ENCODE data around the gene CCDC171.
"Not testable (repeated sequence)": the region's sequence is repeated elsewhere in the genome, so short reads cannot be mapped to it uniquely, and the experiment has no call there.

The CCDC171 gene

DNA sequence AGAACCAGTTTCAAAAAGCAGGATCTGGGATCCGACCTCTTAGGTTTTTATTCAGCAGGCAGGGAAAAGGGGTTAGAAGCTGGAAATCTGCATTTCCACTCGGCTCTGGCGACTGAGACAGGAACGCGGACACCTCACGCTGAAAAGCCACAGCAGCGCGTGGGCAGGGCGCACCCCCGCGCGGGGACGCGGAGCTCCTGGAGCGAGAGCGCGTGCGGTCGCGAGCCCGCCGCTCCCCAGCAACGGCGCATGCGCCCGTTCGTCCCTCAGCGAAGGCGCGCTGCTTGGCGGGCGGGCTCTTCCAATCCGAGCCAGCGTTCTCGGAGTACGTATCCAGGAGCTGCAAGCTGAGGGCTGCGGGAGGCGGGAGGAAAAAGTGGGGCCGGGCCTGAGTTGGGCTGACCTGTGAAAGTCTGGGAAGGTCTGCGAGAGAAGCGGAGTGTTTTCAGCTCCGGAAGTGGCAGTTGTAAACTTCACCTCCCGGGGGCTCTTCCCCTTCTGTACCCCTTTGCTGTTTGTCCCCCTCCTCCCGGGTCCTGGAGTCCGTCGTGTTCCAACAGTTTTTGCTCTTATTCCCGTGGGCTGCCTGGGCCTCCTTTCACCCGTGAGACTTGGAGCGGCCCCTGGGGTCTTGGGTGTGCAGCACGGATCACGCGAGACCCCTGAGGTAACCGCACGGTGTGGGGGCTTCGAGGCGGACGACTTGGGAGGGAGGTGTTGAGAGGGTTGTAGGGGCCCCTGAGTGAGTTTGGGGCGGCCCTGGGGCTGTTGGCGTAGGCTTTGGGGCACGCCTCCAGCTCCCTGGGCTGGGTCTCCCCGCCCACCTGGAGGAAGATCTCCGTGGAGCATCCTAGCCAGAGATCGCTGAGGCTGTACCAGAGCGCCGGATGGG lies at the start of gene CCDC171:
CCDC171 (plus strand) TSS at position 408 of the 892 bp plus-strand sequence. CDS start 11,046 bp downstream, outside the sequence.
- peak; percentile 61 to 79 for DNase-seq (ENCODE audit: low read depth in 1 of 2, low spot score in 1 of 2)

DNA sequence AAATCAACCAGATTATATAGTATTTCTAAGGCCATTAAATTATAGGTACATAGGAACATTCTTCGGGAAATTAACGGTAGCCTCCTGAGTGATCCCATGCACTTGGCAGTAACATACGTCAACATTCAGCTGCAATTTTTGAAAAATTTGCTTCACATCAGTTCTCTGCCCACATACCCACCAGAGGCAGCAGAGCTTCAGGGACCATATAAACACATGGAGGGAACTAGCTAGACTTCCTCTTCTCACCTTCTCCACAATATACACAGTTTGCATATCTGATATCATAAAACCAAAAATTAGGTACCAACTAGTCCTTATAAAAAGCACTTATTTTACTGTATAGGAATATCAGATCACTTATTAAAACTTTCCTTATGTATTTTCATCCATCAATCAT lies 46.9 kb upstream of the CCDC171 start:
- DNase-seq (ENCODE audit: low read depth in 1 of 2, low spot score in 1 of 2), result no peak

DNA sequence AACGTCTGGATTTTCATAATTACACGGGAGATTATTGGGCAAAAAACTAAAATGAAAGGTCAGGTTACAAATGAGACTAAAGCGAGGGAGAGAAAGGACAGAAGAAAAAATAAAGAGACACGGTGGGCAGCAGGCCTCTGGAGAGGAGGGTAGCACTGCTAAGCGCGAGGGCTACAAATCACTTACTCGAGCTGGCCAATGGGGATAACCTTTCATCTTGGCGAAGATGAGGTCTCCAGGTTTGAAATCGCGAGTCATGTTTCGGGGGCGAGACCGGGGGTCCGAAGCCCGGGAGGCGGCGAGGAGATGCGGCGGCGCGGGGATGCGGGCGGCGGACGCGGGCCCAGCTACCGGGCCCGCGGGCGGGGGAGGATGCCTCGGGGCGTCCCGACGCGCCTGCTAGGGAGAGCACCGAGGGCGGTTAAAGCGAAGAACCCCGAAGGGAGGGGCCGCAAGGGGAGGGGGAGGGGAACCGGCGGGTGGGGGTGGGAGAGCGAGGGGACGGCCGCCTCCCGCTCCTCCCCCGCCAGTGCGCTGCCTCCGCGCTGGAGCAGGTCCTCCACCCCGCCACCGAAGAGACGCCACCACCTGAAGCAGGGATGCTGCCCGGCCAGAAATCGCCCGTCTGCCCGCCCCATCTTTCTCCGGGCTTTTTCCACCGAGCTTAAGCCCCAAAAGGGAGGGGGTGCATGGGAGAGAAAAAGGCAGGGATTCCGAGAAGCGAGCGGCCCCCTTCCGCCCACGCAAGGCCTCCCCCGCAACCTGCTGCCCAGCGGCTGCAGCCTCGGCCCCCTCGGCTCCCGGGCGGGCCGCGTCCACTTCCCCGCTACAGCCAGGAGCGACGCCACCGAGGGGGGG lies 42.7 kb upstream of the CCDC171 start:
- DNase-seq (ENCODE audit: low read depth in 1 of 2, low spot score in 1 of 2), result peak; percentile 34 to 58

DNA sequence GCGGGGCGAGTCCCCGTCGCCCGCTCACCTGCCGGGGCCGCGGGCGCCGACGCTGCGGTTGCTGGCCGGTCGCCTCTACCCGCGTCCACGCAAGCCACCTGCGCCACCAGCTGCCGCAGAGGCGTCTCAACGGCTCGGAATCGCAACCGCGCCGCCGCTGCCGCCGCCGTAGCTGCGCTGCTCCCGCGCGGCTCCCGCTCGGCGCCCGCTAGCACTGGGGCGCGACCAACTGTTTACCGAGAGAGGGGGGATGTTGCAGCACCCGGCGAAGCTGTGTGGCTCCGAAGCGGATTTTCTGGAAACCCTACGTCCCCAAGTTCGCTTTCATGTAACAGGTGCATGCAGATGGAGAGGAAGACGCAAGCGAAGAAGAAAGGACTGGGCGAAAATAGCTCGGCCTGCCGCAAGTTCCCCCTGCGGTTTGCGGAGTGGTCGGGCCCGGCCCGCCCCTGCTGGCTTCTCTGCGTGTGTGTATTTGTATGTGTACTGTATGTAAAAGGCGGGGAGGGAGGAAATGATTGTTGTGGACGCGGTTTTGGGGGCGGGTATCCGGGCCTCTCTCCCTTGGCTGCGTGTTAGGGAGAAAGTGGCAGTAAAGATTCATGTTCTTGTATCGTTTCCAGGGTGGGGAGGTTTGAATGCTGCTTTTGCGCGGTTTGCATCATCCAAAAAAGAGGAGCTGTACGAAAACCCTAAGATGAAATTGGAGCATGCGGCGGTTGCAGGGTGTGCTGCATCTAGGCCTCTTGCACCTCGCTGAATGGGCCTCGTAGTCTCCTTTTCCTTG lies 41.9 kb upstream of the CCDC171 start, which contains the start of gene PSIP1:
PSIP1 (minus strand) TSS at position 182 of the 787 bp plus-strand sequence. CDS start 782 bp downstream, outside the sequence.
- peak; percentile 75 to 78 for DNase-seq (ENCODE audit: low read depth in 1 of 2, low spot score in 1 of 2)

DNA sequence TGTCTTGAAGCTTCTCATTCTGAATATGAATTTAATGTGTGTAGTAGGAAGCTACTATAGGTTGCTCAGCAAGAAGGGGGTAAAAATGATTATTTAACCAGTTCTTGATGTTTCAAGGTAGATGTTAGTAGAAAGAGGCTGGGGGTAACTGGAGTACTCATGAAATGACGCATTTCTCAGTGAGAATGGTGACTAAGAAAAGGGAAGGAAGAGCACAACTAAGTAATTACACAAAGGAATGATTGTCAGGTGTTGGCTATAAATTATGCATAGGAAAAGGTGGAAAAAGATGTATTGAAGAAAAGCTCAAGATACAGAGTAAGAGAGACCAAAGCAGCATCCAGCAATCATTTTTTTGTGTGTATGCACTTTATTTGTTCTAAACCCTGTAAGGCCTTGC lies 40.6 kb upstream of the CCDC171 start:
- DNase-seq (ENCODE audit: low read depth in 1 of 2, low spot score in 1 of 2), result no peak

DNA sequence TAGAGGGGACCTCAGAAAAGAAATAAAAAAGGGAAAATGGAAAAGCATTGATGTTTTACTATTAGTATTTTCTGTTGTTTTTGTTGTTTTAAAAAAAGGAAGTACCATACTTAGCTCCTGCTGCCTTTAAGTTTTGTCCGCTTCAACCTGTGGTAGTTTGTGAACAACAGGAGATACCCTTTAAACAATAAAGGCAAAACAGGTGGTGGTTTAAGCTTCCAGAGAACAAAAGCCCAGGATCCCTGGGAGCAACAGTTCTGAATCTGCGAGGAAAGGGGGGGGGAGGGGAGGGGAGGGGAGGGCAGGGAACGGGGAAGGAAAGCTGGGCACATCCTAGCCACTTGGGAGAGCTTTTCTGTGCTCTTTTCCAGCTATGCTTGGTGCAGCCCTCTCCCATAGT lies 40.0 kb upstream of the CCDC171 start:
- no peak for DNase-seq (ENCODE audit: low read depth in 1 of 2, low spot score in 1 of 2)

DNA sequence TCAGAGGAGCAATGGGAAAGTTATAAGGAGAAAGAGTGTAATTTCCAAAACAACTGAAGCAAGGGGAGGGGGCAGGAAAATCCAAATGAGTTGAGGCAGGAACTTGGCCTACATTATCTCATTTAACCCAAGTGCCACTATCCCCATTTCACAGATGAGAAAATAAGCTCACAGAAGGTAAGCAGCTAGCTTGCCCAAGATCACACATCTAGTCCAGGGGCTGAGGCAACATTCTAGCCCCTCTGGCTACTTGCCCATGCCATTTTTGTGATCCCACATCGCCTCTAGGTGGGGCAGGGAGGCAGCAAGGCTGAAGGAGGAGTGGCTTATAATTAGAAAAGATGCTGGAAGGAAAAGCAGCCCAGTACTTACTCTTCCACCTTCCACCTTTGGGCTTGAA lies 39.5 kb upstream of the CCDC171 start:
- DNase-seq (ENCODE audit: low read depth in 1 of 2, low spot score in 1 of 2), result no peak

DNA sequence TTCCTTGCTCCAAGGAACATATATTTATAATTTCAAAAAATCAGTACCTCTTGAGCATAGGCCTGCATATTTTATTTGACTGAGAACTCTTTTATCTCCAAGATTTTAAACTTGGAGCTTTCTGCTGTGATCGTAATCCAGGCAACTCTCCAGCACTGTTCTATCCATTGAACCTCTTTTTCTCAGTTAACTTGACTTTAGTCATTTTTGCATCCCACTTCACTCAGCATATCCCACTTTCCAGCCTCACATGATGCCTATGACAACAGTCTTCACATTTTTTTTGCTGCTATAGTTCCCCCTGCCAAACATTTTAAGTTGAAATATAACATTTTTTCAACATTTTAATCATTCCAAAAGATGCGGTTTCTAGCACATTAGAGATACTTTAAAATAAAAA lies 33.0 kb upstream of the CCDC171 start:
- DNase-seq (ENCODE audit: low read depth in 1 of 2, low spot score in 1 of 2), result no peak

DNA sequence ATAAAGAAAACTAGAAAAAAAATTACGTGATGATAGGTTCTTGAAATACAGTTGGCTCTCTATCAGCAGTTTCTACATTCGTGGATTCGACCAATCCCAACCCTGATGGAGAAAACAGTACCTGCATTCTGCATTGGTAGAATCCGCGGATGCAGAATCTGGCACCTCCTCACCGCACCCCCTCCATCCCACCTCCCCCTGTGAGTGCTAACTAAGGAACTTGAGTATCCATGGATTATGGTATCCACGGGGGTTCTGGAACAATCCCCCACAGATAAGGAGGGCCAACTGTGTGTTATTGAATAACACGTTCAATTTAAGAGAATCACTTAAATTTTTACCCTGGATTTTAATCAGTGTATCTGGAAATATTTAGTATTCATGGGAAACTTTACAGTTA lies 31.6 kb upstream of the CCDC171 start:
- no peak for DNase-seq (ENCODE audit: low read depth in 1 of 2, low spot score in 1 of 2)

DNA sequence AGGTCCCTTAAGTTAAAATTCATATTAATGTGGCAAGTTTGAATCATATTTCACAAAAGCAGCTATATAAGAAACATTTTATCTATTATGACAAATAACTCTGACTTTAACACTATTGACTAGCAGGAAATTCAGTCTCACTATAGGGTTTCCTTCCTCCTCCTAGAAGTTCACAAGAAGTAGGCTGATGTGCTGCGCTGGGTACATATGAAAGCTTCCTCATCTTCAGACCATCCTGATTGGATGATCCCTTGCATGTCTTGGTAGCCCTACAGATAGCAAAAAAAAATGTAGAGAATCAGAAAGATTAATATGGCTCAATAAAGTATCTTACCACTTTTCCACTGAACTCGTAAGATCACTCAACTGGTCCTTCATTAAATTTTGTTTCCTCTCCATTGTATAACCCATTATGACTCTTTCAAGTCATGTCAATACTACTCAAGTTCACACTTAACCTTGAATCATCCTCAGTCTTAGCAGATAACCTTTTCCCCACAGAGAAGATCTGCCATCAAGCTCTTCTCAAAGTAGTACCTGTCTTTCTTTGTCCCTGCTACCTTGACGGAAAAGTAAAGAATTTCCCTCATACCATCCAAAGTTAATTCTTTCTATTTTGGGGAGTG lies 30.6 kb upstream of the CCDC171 start:
- no peak for DNase-seq (ENCODE audit: low read depth in 1 of 2, low spot score in 1 of 2)

DNA sequence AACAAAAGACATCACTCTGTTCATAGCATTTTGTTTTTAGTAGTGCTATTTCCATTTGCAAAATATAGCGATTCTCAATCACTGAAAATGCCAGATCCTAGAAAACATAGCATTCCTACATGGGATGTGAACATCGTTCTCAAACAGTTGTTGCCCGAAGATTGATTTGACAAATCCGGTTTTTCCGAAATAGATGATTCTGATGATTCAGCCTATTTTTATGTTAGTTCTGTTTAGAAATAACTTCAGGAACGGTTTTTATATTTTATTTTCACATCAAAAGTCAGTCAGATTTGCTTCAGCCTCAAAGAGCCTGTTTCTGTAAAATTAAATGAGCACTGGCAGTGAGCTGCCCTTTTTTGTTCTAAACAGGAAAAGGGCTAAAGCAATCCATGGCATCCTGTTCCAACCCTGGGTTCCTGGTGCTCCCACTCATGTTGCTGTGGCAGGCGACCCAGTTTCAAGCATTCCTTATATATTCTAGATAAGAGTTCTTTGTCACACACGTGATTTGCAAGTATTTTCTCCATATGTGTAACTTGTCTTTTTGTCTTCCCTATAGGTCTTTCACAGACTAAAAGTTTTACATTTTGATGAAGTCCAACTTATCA lies 27.9 kb upstream of the CCDC171 start:
- no peak for DNase-seq (ENCODE audit: low read depth in 1 of 2, low spot score in 1 of 2)

DNA sequence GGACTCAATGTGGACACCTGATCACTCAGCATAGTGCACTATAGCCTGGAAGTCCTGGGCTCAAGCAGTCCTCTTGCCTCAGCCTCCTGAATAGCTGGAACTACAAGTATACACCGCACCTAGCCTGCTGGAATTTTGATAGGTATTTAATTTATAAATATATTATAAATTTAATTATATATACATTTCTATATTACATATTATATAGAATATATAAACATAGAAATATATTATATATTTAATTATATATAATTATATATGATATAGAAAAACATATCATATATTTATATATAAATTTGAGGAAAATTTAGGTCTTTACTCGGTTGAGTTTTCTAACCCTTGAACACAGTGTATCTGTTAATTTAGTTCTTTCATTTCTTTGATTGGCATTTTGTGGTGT lies 26.9 kb upstream of the CCDC171 start:
- no peak for DNase-seq (ENCODE audit: low read depth in 1 of 2, low spot score in 1 of 2)

DNA sequence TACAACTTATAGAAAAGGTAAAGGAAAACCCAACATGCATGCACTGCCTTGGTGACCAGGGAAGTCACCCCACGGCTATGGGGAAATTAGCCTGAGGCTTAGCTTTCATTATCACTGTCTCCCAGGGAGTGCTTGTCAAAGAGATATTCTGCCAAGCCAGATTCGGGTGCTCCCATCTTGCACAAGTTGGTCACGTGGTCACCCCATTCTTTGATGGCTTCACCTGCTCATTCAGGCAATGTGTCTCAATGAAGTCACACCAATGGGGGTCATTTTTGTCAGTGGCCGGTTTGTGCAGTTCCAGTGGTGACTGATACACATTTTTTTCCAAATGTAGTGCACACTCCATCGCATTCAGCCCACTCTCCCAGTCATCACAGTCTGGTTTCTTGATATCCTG lies 25.8 kb upstream of the CCDC171 start:
- not testable (repeated sequence) for DNase-seq (ENCODE audit: low read depth in 1 of 2, low spot score in 1 of 2)

DNA sequence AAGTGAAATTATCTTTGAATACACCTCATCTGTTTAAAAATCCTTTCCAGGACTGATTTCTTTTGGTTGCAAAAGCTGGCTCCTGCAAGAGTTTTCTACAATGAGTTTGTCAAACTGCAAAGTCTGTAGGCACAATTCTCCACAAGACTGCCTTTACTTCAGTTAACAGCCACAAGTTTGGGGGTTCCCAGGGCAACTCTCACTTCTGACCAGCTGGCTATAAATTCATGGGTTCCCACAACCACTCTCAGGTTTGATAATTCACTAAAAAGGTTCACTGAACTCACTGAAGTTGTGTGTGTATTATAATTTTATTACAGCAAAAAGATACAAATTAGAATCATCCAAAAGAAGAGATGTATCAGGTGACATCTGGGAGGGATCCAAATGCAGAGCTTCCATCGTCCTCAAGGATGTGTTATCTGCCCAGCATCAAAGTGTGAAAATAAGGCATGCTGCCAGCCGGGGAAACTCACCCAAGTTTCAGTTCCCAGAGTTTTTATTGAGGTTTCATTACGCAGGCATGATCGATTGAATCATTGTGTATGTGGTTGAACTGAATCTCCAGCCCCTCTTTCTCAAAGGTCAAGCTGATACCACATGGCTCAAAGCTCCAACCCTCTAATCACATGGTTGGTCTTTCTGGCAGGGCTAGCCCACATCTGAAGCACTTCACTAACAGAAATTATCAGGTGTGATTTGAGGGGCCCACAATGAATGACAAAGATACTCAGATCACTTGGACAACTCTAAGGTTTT lies 23.1 kb upstream of the CCDC171 start:
- DNase-seq (ENCODE audit: low read depth in 1 of 2, low spot score in 1 of 2), result no peak

DNA sequence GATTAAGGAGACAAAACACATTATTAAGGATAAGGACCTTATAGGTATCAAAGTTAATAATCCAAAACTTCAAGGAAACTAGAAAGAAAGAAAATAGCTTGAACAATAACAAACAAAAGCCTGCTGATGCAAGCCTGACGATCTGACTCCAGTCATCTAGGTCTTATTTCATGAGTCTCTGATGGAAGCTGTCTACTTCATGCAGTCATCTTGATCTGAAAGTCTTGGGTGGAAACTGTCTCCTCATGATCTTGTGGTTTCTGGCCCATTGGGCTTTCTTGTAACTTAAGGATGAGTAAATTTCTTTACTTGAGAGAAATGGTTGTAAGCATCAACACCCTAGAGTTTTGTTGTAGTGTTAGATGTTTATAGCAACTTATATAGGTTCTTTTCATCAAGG lies 21.5 kb upstream of the CCDC171 start:
- no peak for DNase-seq (ENCODE audit: low read depth in 1 of 2, low spot score in 1 of 2)

DNA sequence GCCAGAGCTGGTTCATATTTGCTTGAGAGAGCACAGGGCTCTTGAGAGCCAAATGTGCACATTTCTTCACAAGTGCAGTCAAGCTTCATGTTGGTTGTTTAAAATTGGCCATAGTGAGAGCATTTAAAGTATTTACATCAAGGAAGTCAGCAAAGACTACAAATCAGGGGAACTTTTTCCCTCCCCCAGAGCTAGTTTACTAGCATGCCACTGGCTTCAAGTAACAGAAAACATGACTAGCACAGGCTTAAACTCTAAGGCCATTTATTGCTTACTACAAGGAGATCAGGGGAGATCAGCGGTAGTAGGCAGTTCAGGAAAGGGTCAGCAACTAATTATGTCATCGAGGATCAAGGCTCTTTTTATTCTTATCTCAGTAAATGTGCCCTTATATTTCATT lies 11.0 kb upstream of the CCDC171 start:
- DNase-seq (ENCODE audit: low read depth in 1 of 2, low spot score in 1 of 2), result no peak

DNA sequence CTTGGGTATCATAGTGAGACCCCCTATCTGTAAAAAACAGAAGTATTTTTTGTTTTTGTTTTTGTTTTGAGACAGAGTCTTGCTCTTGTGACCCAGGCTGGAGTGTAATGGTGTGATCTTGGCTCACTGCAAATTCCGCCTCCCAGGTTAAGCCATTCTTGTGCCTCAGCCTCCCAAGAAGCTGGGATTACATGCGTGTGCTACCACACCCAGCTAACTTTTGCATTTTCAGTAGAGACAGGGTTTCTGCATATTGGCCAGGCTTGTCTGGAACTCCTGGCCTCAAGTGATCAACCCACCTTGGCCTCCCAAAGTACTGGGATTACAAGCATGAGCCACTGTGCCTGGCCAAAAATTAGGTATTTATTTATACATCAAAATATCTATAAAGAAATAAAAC lies 10.2 kb upstream of the CCDC171 start:
- DNase-seq (ENCODE audit: low read depth in 1 of 2, low spot score in 1 of 2), result no peak

DNA sequence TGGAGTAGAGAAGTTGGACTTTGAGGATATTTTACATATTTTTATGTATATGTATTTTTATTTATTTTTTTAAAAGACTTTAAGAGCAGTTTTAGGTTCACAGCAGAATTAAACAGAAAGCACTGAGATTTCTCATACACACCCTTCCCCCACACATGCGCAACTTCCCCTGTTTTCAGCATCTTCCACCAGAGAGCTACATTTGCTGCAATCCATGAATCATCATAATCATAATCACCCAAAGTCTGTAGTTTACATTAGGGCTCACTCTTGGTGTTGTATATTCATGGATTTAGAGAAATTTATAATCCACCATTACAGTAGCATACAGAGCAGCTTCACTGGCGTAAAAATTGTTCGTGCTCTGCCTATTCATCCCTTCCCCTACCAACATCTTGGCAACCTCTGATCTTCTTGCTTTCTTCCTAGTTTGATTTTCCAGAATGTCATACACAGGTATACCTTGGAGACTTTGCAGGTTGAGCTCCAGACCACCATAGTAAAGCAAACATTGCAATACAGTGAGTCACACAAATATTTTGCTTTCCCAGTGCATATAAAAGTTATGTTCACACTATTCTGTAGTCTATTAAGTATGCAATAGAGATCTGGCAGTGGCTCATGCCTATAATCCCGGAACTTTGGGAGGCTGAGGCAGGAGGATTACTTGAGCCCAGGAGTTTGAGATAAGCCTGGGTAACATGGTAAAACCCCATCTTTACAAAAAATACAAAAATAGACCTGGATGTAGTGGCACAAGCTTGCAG lies 9.6 kb upstream of the CCDC171 start:
- DNase-seq (ENCODE audit: low read depth in 1 of 2, low spot score in 1 of 2), result no peak

DNA sequence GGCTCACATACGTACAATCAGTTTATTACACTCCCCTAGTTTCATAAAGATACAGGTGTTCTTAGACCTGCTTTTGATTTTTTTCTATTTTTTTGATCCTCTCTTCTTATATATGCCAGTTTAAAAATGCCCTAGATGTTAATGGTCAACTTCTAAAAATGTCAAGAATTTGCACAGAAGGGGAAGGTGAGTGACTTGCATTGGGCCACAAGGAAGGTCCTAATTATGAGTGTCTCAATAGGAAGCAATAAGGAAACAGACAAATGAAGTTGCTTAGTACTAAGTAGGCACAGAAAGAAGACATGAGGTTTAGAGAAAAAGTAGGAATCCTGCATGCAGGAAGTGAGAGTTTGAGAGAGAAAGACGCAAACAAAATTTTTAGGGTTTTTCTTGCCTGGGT lies 3.2 kb upstream of the CCDC171 start:
- DNase-seq (ENCODE audit: low read depth in 1 of 2, low spot score in 1 of 2), result no peak

Measured in activated T-helper 1 cell treated with anti-CD3 and anti-CD28 coated beads, Interleukin-2, amount 50 U/mL, for 16 hours (primary cell).